ENCODE data around the gene EMILIN2.

DNA sequence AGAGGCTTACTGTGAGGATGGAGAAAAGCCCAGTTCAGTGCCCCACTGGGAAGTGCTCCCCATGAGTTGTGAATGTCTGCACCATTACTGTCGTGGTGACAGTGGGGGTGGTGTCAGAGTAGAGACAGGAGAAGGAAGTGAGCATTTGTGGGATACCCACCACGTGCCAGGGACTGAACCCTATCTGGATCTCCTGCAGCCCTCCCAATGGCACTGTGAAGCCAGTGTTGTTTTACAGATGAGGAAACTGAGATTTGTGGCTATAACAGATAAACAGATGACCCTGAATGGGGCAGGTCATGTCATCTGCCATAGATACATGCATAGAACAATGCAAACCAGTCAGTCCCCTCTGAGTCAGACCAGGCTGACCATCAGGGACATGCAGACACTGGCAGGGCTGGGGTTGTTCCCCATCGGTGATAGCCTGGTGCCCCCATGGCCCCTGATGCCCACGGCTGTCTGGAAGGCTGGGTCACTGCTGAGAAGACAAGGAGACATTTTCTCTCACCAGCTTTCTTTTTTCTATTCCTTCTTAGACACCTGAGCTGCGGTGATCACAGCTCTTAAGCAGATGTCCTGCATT is 60.8 kb downstream of the EMILIN2 start:
- TF ChIP-seq EP300 (IDR thresholded peaks at IDR 0.05): no peak
- TF ChIP-seq POLR2AphosphoS5 (IDR thresholded peaks at IDR 0.05): no peak
